ENCODE measurements around the gene DHRS4L2.
"Not testable (repeated sequence)": the region's sequence is repeated elsewhere in the genome, so short reads cannot be mapped to it uniquely, and the experiment has no call there.

GRCh38 chr14:24024939-24025418 lies 36.2 kb downstream of the DHRS4L2 start:
- not testable (repeated sequence) for TF ChIP-seq EZH2phosphoT487 (IDR thresholded peaks at IDR 0.05; ENCODE audit: low read depth)
- TF ChIP-seq, protein P1, sequence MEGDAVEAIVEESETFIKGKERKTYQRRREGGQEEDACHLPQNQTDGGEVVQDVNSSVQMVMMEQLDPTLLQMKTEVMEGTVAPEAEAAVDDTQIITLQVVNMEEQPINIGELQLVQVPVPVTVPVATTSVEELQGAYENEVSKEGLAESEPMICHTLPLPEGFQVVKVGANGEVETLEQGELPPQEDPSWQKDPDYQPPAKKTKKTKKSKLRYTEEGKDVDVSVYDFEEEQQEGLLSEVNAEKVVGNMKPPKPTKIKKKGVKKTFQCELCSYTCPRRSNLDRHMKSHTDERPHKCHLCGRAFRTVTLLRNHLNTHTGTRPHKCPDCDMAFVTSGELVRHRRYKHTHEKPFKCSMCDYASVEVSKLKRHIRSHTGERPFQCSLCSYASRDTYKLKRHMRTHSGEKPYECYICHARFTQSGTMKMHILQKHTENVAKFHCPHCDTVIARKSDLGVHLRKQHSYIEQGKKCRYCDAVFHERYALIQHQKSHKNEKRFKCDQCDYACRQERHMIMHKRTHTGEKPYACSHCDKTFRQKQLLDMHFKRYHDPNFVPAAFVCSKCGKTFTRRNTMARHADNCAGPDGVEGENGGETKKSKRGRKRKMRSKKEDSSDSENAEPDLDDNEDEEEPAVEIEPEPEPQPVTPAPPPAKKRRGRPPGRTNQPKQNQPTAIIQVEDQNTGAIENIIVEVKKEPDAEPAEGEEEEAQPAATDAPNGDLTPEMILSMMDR (IDR thresholded peaks at IDR 0.05; ENCODE audit: low read depth, low read length), result not testable (repeated sequence)

All from OCI-LY3 (cell line).